Stimulated activated naive CD8-positive, alpha-beta T cell treated with anti-CD3 and anti-CD28 coated beads, Interleukin-15, Interleukin-2, amounts not matched to agents 100 ng/mL and 50 ng/mL, for 24 hours (primary cell): ENCODE results near the gene SHC4.

Experiments used
- H3K27ac Mint-ChIP-seq: one replicate; pipeline ENCODE4 v1.8.0; 2021; ENCODE audit warnings: mild to moderate bottlenecking, mixed read lengths
- H3K27me3 Mint-ChIP-seq: one replicate; pipeline ENCODE4 v1.8.0; 2021; ENCODE audit warnings: mixed read lengths
- H3K36me3 Mint-ChIP-seq: one replicate; pipeline ENCODE4 v1.8.0; 2021; ENCODE audit warnings: low read depth, mixed read lengths
- H3K4me1 Mint-ChIP-seq: one replicate; pipeline ENCODE4 v1.8.0; 2021; ENCODE audit warnings: low read depth, mixed read lengths
- H3K4me3 Mint-ChIP-seq: one replicate; pipeline ENCODE4 v1.8.0; 2021; ENCODE audit warnings: mild to moderate bottlenecking, mixed read lengths
- H3K9me3 Mint-ChIP-seq: one replicate; pipeline ENCODE4 v1.8.0; 2021; ENCODE audit warnings: mixed read lengths

The SHC4 gene

GRCh38 chr15:48781481-48782081 is 182.1 kb downstream of the SHC4 start:
- Mint-ChIP-seq H3K36me3 (peaks cover 87% of the 10 kb centered on the region), H3K9me3 (no peaks in the 10 kb centered on the region), H3K27ac (no peak overlapping the region), H3K27me3 (no peaks in the 10 kb centered on the region), H3K4me3 (no peak overlapping the region), H3K4me1 (no peaks in the 10 kb centered on the region)

GRCh38 chr15:48781017-48781416 is 182.7 kb downstream of the SHC4 start:
- Mint-ChIP-seq H3K27me3 (no peaks in the 10 kb centered on the region), H3K9me3 (no peaks in the 10 kb centered on the region), H3K36me3 (peaks cover 84% of the 10 kb centered on the region), H3K4me1 (no peaks in the 10 kb centered on the region), H3K27ac (no peak overlapping the region), H3K4me3 (no peak overlapping the region)

GRCh38 chr15:48778331-48778730 is 185.4 kb downstream of the SHC4 start:
- peaks cover 10% of the 10 kb centered on the region for H3K9me3 Mint-ChIP-seq
- H3K4me3 Mint-ChIP-seq, result no peak overlapping the region
- H3K4me1 Mint-ChIP-seq, result no peaks in the 10 kb centered on the region
- H3K27me3 Mint-ChIP-seq, result no peaks in the 10 kb centered on the region
- H3K27ac Mint-ChIP-seq, result no peak overlapping the region
- H3K36me3 Mint-ChIP-seq, result peaks cover 86% of the 10 kb centered on the region

- H3K4me3 Mint-ChIP-seq, result no peak overlapping the region
- H3K27ac Mint-ChIP-seq, result no peak overlapping the region
- H3K4me1 Mint-ChIP-seq, result no peaks in the 10 kb centered on the region
- peaks cover 86% of the 10 kb centered on the region for H3K36me3 Mint-ChIP-seq
- H3K27me3 Mint-ChIP-seq, result no peaks in the 10 kb centered on the region
- peaks cover 10% of the 10 kb centered on the region for H3K9me3 Mint-ChIP-seq
Observed at GRCh38 chr15:48777645-48778330, 185.9 kb downstream of the SHC4 start.

- no peak overlapping the region for H3K4me3 Mint-ChIP-seq
- H3K27me3 Mint-ChIP-seq, result no peaks in the 10 kb centered on the region
- no peaks in the 10 kb centered on the region for H3K4me1 Mint-ChIP-seq
- H3K27ac Mint-ChIP-seq, result no peak overlapping the region
- peaks cover 85% of the 10 kb centered on the region for H3K36me3 Mint-ChIP-seq
- H3K9me3 Mint-ChIP-seq, result peaks cover 10% of the 10 kb centered on the region
Observed at GRCh38 chr15:48775546-48775945, 188.2 kb downstream of the SHC4 start.

- Mint-ChIP-seq H3K27me3 (no peaks in the 10 kb centered on the region), H3K4me3 (no peak overlapping the region), H3K9me3 (peaks cover 10% of the 10 kb centered on the region), H3K36me3 (peaks cover 83% of the 10 kb centered on the region), H3K4me1 (no peaks in the 10 kb centered on the region), H3K27ac (no peak overlapping the region)
Observed at GRCh38 chr15:48774484-48774883, 189.2 kb downstream of the SHC4 start.
